ENCODE data around the gene GCA.

GCA gene

GRCh38 chr2:162403884-162404283 is 60.0 kb downstream of the GCA start:
- DNase-seq (ENCODE audit: insufficient read length, low spot score): no peak
- no peak for FAIRE-seq
- no peak for TF ChIP-seq CTCF (IDR thresholded peaks at IDR 0.05; ENCODE audit: insufficient read depth, missing control alignments)
